Testis (tissue), 3 donors: Measurements from ENCODE around the gene CCSER2. TPM values are rescaled to one million over a fixed set of nuclear protein-coding genes. Genes with fewer than 3 reads are reported as not detected.

Experiments used
- DNase-seq: peaks from one replicate; pipeline ENCODE4 v3.0.0-alpha.2; 2019
- H3K27ac ChIP-seq, 2 donors: fragments of 200-600 bp; sonication (generic); one replicate each; pipeline ENCODE4 v1.5.1; 2019
- H3K27me3 ChIP-seq: fragments of 200-600 bp; sonication (generic); one replicate; pipeline ENCODE4 v1.5.1; 2019
- H3K36me3 ChIP-seq: fragments of 200-600 bp; sonication (generic); one replicate; pipeline ENCODE4 v1.5.1; 2017; ENCODE audit warnings: low read depth; ENCODE audit errors: missing control alignments
- H3K4me1 ChIP-seq: fragments of 200-600 bp; sonication (generic); one replicate; pipeline ENCODE4 v1.5.1; 2019
- H3K4me3 ChIP-seq, 2 donors: fragments of 200-600 bp; sonication (generic); one replicate each; pipeline ENCODE4 v1.5.1; 2017 to 2019
- H3K9me3 ChIP-seq: fragments of 200-600 bp; sonication (generic); one replicate; pipeline ENCODE4 v1.5.1; 2017
- CTCF ChIP-seq, 3 experiments: fragments of 450-650 bp in 2 of 3; fragments of 200-600 bp in 1 of 3; sonication (generic) in 1 of 3; IDR thresholded peaks; one replicate each; pipeline ENCODE4 v1.5.1; 2016 to 2019; ENCODE audit warnings: antibody characterized with exemption in 3 of 3, mild to moderate bottlenecking in 2 of 3, moderate library complexity in 1 of 3
- POLR2A ChIP-seq: fragments of 450-650 bp; IDR thresholded peaks from one replicate; pipeline ENCODE4 v1.6.1; 2017; ENCODE audit warnings: antibody characterized with exemption, mild to moderate bottlenecking, moderate library complexity
- WGBS, 2 donors: methylation state at CpG; one replicate each; pipeline ENCODE4 v1.1.5; 2018; 5-methylcytosine and 5-hydroxymethylcytosine counted together
- intact Hi-C: fragments of 100-400 bp; cut with DNase I; formaldehyde crosslinking; loops from one replicate; pipeline ENCODE4 v1.15.1; 2023; ENCODE audit warnings: low total_unique reads
- polyA plus RNA-seq: library from polyadenylated mRNA; stranded (reverse); fragments of 350-450 nt; fragmentation: Illumina TruSeq; extraction: RNeasy Lipid Tissue Mini Kit (QIAGEN cat#74804); gene quantifications from one replicate; pipeline ENCODE4 v1.2.3, GENCODE V29; 2014; ENCODE audit warnings: low read depth, low replicate concordance; ENCODE audit not compliant: insufficient read depth
- total RNA-seq, 2 donors: library from RNA; depleted of rRNA; stranded (reverse); fragments of >200 nt; gene quantifications; one replicate each; pipeline ENCODE4 v1.2.3, GENCODE V29; 2016

The CCSER2 gene
- total and polyA plus RNA-seq, 3 donors from 2014 or later = 65.4 to 148 (median 146) TPM

DNA sequence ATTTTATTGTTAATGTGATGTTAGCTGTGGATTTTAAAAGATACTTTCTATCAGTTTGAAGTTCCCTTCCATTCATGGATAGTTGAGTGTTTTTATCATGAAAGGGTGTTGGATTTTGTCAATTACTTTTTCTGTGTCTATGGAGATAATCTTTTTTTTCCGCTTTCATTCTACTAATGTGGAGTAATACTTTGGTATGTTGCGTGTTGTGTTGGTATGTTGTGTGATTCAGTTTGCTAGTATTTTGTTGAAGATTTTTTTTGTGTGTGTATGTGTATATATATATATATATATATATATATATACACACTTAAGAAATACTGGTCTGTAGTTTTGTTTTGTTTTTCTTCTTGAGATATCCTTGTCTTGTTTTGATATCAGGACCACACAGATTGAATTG is 100.3 kb downstream of the CCSER2 start:
- no peak overlapping the region for H3K4me3 ChIP-seq
- TF ChIP-seq CTCF (IDR thresholded peaks at IDR 0.05) = no peak
- no peak for TF ChIP-seq POLR2A
- 88 to 94% methylated on average over 2 of the region's 2 CpGs for WGBS, 2 donors
- no peaks in the 10 kb centered on the region for H3K27me3 ChIP-seq
- intact Hi-C loops = no loop called here
- H3K27ac ChIP-seq = no peak overlapping the region
- DNase-seq = no peak
- no peaks in the 10 kb centered on the region for H3K9me3 ChIP-seq
- peaks cover 8% of the 10 kb centered on the region for H3K4me1 ChIP-seq
- H3K36me3 ChIP-seq = no peaks in the 10 kb centered on the region

DNA sequence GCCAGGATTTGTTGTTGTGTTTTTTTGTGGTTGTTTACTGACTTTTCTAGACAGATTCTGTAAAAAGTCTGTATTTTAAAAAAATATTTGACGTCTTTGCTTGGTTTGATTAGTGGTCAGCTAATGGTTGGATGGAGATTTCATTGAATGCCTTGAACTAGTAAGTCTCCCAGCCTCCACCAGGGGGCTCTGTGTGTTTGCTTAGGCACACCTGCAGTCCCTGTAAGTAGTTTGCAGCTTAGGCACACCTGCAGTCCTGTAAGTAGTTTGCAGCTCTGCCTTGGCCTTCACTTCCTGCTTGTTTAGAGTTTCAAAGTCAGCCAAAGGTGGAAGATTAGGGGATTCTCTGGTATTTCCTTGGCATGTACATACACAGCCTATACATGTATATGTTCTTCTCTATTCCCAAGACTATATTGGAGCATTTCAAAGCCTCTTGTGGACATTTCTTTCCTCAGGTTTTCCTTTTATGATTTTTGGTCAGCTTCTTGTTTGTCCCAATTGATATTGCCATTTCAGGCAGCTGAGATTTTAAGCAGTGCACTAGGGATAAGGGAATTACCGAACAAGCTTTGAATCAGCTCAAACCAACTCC is 101.6 kb downstream of the CCSER2 start:
- TF ChIP-seq CTCF (IDR thresholded peaks at IDR 0.05) (peak; percentile 22 to 46 (median 39)), POLR2A (no peak)
- 73 to 89% methylated on average over 2 of the region's 2 CpGs for WGBS, 2 donors
- H3K4me1 ChIP-seq = peaks cover 3% of the 10 kb centered on the region

DNA sequence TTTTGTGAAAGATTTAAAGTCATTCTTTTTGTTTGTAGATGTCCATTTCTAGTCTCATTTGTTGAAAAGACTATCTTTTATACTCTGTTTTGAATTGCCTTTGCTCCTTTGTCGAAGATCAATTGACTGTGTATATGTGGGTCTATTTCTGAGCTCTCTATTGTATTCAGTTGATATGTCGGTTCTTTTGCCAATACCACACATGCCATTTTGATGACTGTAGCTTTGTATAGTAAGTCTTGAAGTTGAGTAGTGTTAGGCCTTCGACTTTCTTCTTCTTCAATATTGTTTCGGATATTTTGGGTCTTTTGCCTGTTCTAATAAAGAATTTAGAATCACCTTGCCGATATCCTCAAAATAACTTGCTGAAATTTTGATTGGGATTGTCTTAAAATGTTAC is 104.5 kb downstream of the CCSER2 start:
- no peak overlapping the region for H3K27ac ChIP-seq
- no peaks in the 10 kb centered on the region for H3K9me3 ChIP-seq
- peaks cover 3% of the 10 kb centered on the region for H3K4me1 ChIP-seq
- intact Hi-C loops = no loop called here
- WGBS, 2 donors = 90 to 93% methylated on average over 5 of the region's 5 CpGs
- no peaks in the 10 kb centered on the region for H3K27me3 ChIP-seq
- no peaks in the 10 kb centered on the region for H3K36me3 ChIP-seq
- TF ChIP-seq CTCF (IDR thresholded peaks at IDR 0.05) = no peak
- no peak for TF ChIP-seq POLR2A
- DNase-seq = no peak
- no peak overlapping the region for H3K4me3 ChIP-seq

More for the DNA sequence above, 101.6 kb downstream of the CCSER2 start:
- peak; percentile 82 for DNase-seq
- Histone ChIP-seq H3K4me3 (no peak overlapping the region), H3K27ac (no peak overlapping the region), H3K9me3 (no peaks in the 10 kb centered on the region), H3K27me3 (no peaks in the 10 kb centered on the region), H3K36me3 (no peaks in the 10 kb centered on the region)
- intact Hi-C loops = no loop called here

- no peak overlapping the region for H3K4me3 ChIP-seq
- 51 to 61% methylated on average over 2 of the region's 2 CpGs for WGBS, 2 donors
- no peaks in the 10 kb centered on the region for H3K4me1 ChIP-seq
- H3K9me3 ChIP-seq = no peaks in the 10 kb centered on the region
- H3K36me3 ChIP-seq = no peaks in the 10 kb centered on the region
- H3K27me3 ChIP-seq = no peaks in the 10 kb centered on the region
- TF ChIP-seq CTCF (IDR thresholded peaks at IDR 0.05) (no peak), POLR2A (no peak)
- peak overlapping the region in 1 of 2 donors; percentile 24 for H3K27ac ChIP-seq
- no peak for DNase-seq
- intact Hi-C loops = no loop called here
Measured at GRCh38 chr10:84440781-84441180, 112.4 kb downstream of the CCSER2 start.
